HUES64 (cell line): ENCODE measurements around the gene ZBTB9.
A peak's percentile ranks its signal among the peaks of the same experiment; 100 is the strongest.

ENCODE experiments used
- H3K27ac ChIP-seq: 2 replicates; pipeline ENCODE4 v1.7.0; 2013; ENCODE audit warnings: low read depth, low read length, inconsistent platforms
- H3K27me3 ChIP-seq: 2 replicates; pipeline ENCODE4 v1.6.1; 2013; ENCODE audit warnings: mild to moderate bottlenecking, low read length; ENCODE audit not compliant: insufficient read depth
- H3K36me3 ChIP-seq: 2 replicates; pipeline ENCODE4 v1.6.1; 2013; ENCODE audit warnings: mild to moderate bottlenecking, low read length; ENCODE audit not compliant: insufficient read depth
- H3K4me1 ChIP-seq: 2 replicates; pipeline ENCODE4 v1.6.1; 2013; ENCODE audit warnings: mild to moderate bottlenecking, low read length, moderate library complexity; ENCODE audit not compliant: insufficient read depth
- H3K4me3 ChIP-seq: 2 replicates; pipeline ENCODE4 v1.5.1; 2013; ENCODE audit warnings: mild to moderate bottlenecking, low read length, moderate library complexity
- H3K9ac ChIP-seq: 2 replicates; pipeline ENCODE4 v1.6.1; 2013; ENCODE audit warnings: mild to moderate bottlenecking, low read depth, low read length
- H3K9me3 ChIP-seq: 2 replicates; pipeline ENCODE4 v1.6.1; 2013; ENCODE audit warnings: low read depth, low read length; ENCODE audit not compliant: insufficient read depth
- WGBS: fragments of 150-250, 120-280 bp; methylation state at CpG from one replicate; pipeline ENCODE4 v1.1.7; 2013; ENCODE audit warnings: missing lambda C conversion rate; 5-methylcytosine and 5-hydroxymethylcytosine counted together

The ZBTB9 gene

DNA sequence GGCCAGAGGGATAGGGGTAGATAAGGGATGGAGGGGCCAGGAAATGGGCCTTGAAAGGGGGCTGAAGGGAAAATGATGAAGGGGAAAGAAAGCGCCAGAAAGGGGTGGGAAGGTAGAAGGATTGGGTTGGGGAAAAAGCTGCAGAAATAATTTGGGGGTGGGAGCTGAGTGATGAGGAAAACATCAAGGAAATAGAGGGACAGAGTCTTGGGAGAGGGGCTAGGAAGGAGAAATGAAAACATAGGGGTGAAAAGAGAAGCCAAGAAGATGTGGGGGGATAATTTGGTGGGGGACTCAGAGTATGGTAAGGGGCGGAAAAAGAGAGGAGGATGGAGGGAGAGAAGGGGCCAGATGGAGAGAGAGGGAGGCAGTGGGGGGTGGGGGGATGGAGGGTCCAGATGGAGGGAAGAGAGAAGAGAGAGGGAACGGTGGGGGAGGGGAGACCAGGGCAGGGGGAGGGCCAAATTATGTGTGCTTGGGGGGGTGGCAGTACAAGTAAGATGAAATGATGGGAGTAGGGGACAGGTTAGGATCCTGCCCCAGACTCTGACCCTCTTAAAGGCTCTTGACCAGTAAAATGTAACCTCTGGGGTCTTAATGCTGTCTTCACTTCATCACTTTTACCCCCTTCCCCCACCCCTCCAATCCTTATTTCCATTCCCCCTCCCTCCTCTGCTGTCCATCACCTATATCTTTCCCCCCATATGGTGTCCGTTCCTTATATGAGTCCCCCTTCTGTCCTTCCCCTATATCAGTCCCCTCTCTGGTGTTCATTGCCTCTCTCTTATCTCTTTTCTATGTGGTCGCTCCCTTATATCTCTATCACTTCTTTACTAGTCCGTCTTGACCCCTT, 33.7 kb upstream of the ZBTB9 start:
- peaks cover 34% of the 10 kb centered on the region for H3K4me1 ChIP-seq
- WGBS = 51% methylated on average over 6 of the region's 6 CpGs
- peak overlapping the region; percentile 67 for H3K4me3 ChIP-seq
- no peaks in the 10 kb centered on the region for H3K27me3 ChIP-seq
- no peaks in the 10 kb centered on the region for H3K9me3 ChIP-seq
- peak overlapping the region; percentile 63 for H3K9ac ChIP-seq
- H3K27ac ChIP-seq = peak overlapping the region; percentile 37; the same call in 1 of the 2 replicates
- peaks cover 26% of the 10 kb centered on the region for H3K36me3 ChIP-seq

DNA sequence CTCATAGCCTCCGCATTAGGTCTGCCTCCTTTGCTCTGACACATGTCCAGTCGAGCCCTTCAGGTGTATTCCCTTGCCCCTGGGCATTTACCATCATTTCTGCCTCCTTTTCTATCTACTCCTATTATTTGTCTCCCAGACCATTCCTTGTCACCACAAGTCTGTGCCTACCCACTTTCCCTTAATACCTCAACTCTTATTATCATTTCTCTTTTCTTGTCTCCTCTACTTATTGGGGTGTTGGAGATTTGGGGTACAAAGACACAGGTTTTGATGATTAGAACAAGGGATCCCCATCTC, 33.1 kb upstream of the ZBTB9 start:
- WGBS = 80% methylated on average over 2 of the region's 2 CpGs
- H3K9me3 ChIP-seq = no peaks in the 10 kb centered on the region
- H3K27me3 ChIP-seq = no peaks in the 10 kb centered on the region
- peaks cover 29% of the 10 kb centered on the region for H3K4me1 ChIP-seq
- H3K9ac ChIP-seq = no peak overlapping the region
- peak overlapping the region; percentile 67 for H3K4me3 ChIP-seq
- no peak overlapping the region for H3K27ac ChIP-seq
- peaks cover 20% of the 10 kb centered on the region for H3K36me3 ChIP-seq

DNA sequence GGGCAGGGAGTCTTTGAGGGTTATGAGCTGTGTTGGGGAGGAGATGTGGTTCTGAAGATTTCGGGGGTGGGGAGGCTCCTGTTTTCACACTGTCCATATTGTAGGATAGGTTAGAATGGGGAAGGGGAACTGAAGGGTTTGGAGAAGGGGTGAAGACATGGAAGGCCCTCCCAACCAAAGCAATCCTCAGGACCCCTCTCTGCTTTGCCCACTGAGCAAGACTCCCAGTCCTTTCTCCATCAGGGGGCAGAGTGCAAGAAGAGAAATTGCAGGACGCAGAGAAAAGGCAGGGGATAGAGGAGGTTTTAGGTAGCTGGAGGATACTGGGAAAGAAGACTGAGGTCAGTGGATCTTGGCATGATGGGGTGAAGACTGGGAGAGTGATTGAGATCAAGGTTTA, 30.6 kb upstream of the ZBTB9 start:
- Histone ChIP-seq H3K36me3 (peaks cover 14% of the 10 kb centered on the region), H3K9me3 (no peaks in the 10 kb centered on the region), H3K4me3 (no peak overlapping the region), H3K27ac (no peak overlapping the region), H3K9ac (no peak overlapping the region), H3K27me3 (no peaks in the 10 kb centered on the region), H3K4me1 (peaks cover 32% of the 10 kb centered on the region)
- WGBS = 85% methylated on average over 2 of the region's 2 CpGs

DNA sequence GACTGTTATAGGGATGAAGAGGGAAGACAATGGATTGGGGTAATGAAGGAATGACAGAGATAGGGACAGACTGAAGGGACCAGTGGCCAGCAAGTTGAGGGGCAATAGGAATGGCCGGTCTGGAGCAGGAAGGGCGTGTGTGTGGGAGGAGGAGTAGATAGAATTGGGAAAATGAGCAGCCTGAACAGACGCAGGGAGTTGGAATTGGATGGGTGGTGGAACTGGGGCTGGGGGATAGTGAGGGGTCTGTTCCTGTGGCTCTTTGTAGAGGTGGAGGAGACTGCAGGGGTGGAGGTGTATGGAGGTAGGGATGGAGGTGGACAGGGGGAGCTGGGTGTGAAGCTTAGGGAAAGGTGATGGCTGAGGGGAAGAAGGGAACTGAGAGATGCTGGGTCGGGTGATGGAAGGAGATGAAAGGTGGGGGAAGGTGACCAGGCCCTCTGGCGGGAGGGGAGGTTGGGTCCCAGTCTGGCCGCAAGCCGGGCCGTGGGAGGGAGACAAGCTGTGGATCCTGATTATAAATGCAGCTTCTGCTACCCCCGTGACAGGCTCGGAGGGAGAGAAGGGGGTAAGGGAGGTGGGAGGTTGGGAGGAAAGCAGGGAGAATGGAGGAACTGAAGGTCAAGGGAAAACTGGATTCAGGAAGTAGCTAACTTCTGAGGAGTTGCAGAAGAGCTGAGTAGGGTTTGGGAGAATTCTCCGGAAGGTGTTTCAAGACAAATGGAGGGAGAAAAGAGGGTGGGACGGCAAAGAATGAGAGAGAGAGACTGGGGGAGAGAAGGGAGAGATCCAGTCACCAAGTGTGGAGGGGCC, 29.3 kb upstream of the ZBTB9 start:
- H3K27me3 ChIP-seq = no peaks in the 10 kb centered on the region
- peaks cover 33% of the 10 kb centered on the region for H3K4me1 ChIP-seq
- peaks cover 14% of the 10 kb centered on the region for H3K36me3 ChIP-seq
- H3K9ac ChIP-seq = peak overlapping the region; percentile 81
- WGBS = 22% methylated on average over 12 of the region's 12 CpGs
- no peaks in the 10 kb centered on the region for H3K9me3 ChIP-seq
- peak overlapping the region; percentile 82 for H3K4me3 ChIP-seq
- peak overlapping the region; percentile 87 for H3K27ac ChIP-seq

DNA sequence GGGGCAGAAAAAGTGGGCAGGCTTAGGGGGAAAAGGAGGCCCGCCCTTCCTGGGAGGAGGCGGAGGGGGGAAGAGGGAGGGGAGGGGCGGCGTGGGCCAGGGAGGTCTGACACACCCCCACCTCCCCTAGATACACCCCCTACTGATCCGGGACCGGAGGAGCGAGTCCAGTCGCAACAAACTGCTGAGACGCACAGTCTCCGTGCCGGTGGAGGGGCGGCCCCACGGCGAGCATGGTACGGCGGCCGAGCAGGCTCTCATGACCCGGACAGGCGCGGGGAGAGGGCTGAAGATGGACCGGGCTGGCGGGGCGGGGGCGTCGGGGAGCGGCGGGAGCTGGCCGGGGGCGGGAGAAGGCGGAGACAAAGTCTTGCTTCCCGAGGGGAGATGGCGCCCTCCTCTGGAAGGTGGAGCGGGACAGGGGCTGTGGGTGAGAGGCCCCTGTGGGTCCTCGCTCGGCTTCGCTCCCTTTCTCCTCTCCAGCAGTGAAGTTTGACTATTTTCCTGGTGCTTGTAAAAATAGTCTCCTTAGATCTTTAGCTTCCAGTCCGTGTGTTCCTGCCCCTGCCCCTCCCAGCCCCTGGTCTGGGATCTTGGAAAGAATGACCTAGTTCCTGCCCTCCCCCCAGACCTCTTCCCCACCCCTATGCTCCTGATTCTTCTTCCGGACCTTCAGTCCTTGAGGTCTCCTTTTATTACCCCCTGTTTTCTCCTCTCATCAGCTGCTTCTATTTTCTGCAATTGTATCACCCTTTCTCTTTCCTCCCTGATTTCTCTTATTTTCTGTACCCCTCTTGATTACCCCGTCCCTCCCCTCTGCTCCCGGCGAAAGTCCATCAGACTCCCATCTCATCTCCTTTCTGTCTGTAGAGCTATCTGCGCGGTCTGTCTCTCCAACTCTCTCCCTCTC, 28.5 kb upstream of the ZBTB9 start:
- Histone ChIP-seq H3K27ac (peak overlapping the region; percentile 87), H3K9ac (peak overlapping the region; percentile 81), H3K27me3 (no peaks in the 10 kb centered on the region), H3K9me3 (no peaks in the 10 kb centered on the region), H3K36me3 (peaks cover 14% of the 10 kb centered on the region), H3K4me1 (peaks cover 41% of the 10 kb centered on the region), H3K4me3 (peak overlapping the region; percentile 82)
- 2% methylated on average over 37 of the region's 43 CpGs for WGBS

DNA sequence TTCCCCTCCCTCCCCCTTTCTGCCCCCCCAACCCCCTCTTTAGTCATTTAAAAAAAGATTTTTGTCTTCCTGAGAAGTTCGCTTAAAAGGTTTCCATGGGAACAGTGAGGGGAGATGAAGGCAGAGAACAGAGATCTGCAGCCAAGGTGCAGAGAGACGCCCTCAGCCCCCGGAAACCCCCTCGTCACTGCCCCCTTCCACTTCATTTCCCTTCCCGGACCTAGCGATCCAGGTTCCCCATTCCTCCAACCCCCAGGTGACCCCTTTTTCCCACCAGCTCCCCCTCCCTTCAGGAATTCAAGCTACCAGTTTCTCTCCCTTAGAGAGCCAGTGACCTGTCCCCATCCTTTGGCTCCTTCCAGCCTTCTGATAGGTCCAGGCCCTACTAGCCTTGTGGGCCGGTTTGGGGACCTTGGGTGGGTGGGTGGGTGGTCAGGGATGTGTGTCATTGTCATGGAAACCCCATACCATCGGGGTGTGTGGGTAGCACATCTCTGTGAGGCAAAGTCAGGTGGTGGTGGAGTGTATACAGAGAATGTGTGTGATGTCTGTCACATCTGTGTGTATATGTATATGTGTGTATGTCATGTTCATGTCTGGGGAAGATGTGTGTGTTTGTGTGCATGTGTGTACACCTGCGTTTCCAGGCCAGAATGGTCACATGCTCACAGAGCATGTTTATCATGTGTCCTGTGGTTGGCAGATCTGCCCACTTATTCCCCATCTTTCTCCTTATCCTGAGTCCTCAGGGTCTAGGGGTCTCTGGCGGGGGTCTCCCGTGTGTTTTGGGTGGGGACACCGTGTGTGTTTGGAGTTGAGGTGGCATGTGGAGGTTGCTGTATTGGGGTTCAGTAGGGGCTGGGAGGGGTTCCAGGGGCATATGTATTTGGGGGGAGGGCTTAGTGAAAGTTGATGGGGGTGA, 27.5 kb upstream of the ZBTB9 start:
- Histone ChIP-seq H3K9me3 (no peaks in the 10 kb centered on the region), H3K9ac (no peak overlapping the region), H3K4me1 (peaks cover 36% of the 10 kb centered on the region), H3K27ac (no peak overlapping the region; the same call in 1 of the 2 replicates), H3K36me3 (peaks cover 14% of the 10 kb centered on the region), H3K4me3 (peak overlapping the region; percentile 82), H3K27me3 (no peaks in the 10 kb centered on the region)
- 18% methylated on average over 12 of the region's 12 CpGs for whole genome bisulfite sequencing

DNA sequence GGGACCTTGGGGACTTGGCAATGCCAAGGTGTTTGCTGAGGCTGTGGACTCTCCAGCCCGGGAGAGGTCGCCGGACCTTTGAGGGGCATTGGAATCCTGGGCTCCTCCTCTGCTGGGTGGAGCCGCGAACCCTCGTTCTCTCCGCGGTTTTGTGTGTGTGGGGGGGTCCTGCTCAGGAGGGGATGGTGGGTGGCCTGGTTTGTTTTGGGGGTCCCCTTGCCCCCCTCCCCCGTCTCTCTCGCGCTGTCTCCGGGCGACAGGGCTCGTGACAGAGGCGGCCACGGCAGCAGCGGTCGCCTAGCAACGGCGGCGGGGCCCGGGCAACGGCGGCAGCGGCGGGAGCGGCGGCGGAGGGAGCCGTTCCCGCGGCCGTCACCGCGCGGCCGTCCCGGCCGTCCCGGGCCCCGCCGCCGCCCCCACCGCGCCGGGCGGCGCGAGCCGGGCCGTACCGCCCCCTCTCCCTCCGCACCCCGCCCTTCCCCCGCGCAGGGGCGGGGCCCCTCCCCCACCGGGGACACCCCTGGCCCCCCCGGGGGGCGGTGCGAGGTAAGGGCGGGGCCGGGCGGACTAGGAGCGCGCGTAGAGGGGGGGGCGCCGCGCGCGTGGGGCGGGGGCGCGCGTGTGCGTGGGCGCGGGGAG, 26.7 kb upstream of the ZBTB9 start:
- Histone ChIP-seq H3K36me3 (peaks cover 14% of the 10 kb centered on the region), H3K27ac (no peak overlapping the region), H3K4me1 (peaks cover 42% of the 10 kb centered on the region), H3K27me3 (no peaks in the 10 kb centered on the region), H3K9ac (no peak overlapping the region), H3K9me3 (no peaks in the 10 kb centered on the region), H3K4me3 (peak overlapping the region; percentile 66)
- 2% methylated on average over 37 of the region's 79 CpGs for WGBS

DNA sequence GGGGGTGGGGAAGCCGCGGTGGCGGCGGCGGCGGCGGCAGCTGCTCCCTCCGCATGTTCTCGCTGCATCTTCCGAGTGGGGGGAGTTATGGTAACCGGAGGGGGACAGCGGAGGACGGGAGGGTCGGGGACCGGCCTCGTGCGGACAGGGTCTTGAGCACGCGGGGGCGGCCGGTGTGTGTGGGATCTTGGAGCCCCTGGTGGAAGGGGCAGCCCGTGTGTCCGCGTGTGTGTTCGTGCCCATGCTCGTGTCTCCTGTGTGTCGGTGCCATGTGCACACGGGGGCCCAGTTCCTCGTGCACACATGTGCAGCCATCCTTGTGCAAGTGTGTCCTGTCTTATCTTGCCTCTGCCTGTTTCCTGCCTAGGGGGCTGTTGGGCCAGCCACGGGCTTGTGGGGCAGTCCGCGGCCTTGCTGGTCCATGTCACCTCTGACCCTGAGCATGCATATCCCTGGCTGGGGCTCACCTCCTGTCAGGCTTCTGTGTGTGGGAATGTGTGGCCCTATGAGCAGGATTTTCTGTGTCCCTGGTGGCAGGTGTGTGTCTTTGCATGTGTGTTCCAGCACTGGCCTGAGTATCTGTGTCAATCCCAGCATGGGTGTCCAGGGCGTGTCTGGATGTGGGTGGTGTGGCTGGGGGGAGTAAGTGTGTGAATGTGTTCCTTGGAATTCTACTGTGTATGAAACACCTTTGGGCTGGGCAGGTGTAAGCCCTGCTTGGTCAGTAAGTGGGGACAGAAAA, 26.0 kb upstream of the ZBTB9 start:
- peak overlapping the region; percentile 48 for H3K4me3 ChIP-seq
- peaks cover 8% of the 10 kb centered on the region for H3K36me3 ChIP-seq
- H3K27ac ChIP-seq = peak overlapping the region; percentile 64; the same call in 1 of the 2 replicates
- H3K4me1 ChIP-seq = peaks cover 49% of the 10 kb centered on the region
- no peaks in the 10 kb centered on the region for H3K9me3 ChIP-seq
- 21% methylated on average over 29 of the region's 33 CpGs for WGBS
- no peaks in the 10 kb centered on the region for H3K27me3 ChIP-seq
- H3K9ac ChIP-seq = 0 out of 2 replicates have a peak overlapping the region, but pooled peaks have one; percentile 23

DNA sequence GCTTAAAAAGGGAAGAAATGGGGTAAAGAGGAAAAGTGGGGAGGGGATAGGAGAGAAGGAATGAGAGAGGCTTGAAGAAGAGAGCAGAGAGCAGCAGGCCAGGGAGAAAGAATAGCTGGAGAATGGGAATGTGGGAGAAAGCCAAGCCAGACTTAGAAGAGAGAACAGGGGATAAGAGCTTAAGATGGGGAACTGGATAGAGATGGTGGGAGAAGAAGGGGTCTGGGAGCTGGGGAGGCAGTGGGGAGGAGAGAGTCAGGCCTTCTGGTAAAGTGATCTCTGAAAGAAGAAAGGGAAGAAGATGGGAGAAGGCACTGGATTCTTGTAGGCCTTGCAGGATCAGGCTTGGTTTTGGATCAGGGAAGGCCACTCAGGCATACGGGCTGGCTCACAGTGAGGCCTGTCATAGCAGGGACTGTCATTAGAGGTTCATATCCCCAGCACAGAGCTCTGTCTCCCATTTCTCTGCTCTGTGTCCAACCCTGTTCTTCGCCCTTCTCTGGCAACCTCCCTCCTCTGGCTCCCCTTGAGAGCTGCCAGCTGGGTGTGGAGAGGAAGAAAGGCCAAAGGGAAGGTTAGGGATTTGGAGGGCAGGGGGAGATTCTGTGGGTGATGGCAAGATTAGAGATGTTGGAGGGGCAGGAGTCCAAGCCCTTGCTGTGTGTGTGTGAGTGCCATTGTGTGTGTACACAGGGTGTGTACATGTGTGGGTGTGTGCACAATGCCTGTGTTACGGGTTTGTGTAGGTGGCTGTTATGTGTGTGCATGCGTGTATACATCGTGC, 25.2 kb upstream of the ZBTB9 start:
- Histone ChIP-seq H3K9me3 (no peaks in the 10 kb centered on the region), H3K36me3 (peaks cover under 1% of the 10 kb centered on the region; the same call in 1 of the 2 replicates), H3K4me1 (peaks cover 54% of the 10 kb centered on the region), H3K27me3 (no peaks in the 10 kb centered on the region), H3K4me3 (no peak overlapping the region), H3K9ac (no peak overlapping the region), H3K27ac (no peak overlapping the region)
- 78% methylated on average over 4 of the region's 5 CpGs for WGBS
